ENCODE measurements around the gene CALCOCO1. TPM values are rescaled to one million over a fixed set of nuclear protein-coding genes. Genes with fewer than 3 reads are reported as not detected.

Gene CALCOCO1
- total RNA-seq, 4 donors from 2014 or later, result 118 to 186 (median 168) TPM

DNA sequence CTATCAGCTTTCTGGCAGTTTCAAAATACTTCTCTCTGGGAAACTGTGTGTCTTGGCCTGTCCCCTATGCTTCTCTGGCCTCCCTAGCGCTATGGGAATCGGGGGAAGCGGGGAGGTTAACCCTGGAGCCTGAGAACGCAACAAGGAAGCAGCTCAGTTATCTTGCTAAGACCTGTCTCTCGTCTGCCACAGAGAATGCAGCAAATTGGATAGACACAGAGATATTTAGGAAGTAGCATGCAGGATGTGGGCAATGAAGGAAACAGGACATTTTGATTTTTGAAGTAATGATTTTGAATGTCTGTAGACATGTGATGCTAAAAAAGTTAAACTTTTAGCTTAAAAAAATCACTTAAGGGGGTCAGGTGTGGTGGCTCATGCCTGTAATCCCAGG, 6.6 kb upstream of the CALCOCO1 start:
- Histone ChIP-seq H3K9me3 (no peaks in the 10 kb centered on the region), H3K4me1 (peaks cover 0 to 7% (median 6%) of the 10 kb centered on the region in 4 donors), H3K36me3 (no peaks in the 10 kb centered on the region), H3K27ac (no peak overlapping the region), H3K27me3 (peaks cover 46% of the 10 kb centered on the region), H3K4me3 (no peak overlapping the region)
- intact Hi-C loops (cut with DNase I; ENCODE audit: low total_unique reads), result no loop called here
- TF ChIP-seq CTCF (IDR thresholded peaks at IDR 0.05) (no peak), POLR2A (IDR thresholded peaks at IDR 0.05) (no peak), EP300 (IDR thresholded peaks at IDR 0.05; ENCODE audit: low read depth) (no peak), POLR2AphosphoS5 (IDR thresholded peaks at IDR 0.05) (no peak)
- in situ Hi-C loops (cut with MboI; ENCODE audit: low pct_ligation_motif_present in 1 of 4, low pct_unique_long_range_greater_than_20kb in 1 of 4, low sequenced_read_pairs in 3 of 4), result no loop called here
- WGBS, 2 donors (ENCODE audit: low coverage in 1 of 2), result 59 to 79% methylated on average over 5 of the region's 5 CpGs
- DNase-seq, result no peak

- Histone ChIP-seq H3K4me3 (no peak overlapping the region), H3K36me3 (no peaks in the 10 kb centered on the region), H3K27ac (no peak overlapping the region), H3K9me3 (no peaks in the 10 kb centered on the region), H3K27me3 (peaks cover 40% of the 10 kb centered on the region), H3K4me1 (peaks cover 0 to 1% (median under 1%) of the 10 kb centered on the region in 4 donors)
- WGBS, 2 donors (ENCODE audit: low coverage in 1 of 2), result 92 to 100% methylated on average over 1 to 2 of the region's 2 CpGs
- DNase-seq, result no peak
- TF ChIP-seq POLR2AphosphoS5 (IDR thresholded peaks at IDR 0.05), result no peak
- TF ChIP-seq EP300 (IDR thresholded peaks at IDR 0.05; ENCODE audit: low read depth), result no peak
- no peak for TF ChIP-seq POLR2A (IDR thresholded peaks at IDR 0.05)
- TF ChIP-seq CTCF (IDR thresholded peaks at IDR 0.05), result no peak
- intact Hi-C loops (cut with DNase I; ENCODE audit: low total_unique reads) (no loop called here), in situ Hi-C loops (cut with MboI; ENCODE audit: low pct_ligation_motif_present in 1 of 4, low pct_unique_long_range_greater_than_20kb in 1 of 4, low sequenced_read_pairs in 3 of 4) (no loop called here)
Measured at GRCh38 chr12:53733051-53733806, 6.0 kb upstream of the CALCOCO1 start.

GRCh38 chr12:53729644-53730043, 2.4 kb upstream of the CALCOCO1 start:
- Histone ChIP-seq H3K27ac (no peak overlapping the region), H3K4me1 (peaks cover 10 to 20% (median 17%) of the 10 kb centered on the region in 4 donors), H3K36me3 (peaks cover 0 to 3% (median 0%) of the 10 kb centered on the region in 4 donors), H3K27me3 (peaks cover 11% of the 10 kb centered on the region), H3K9me3 (no peaks in the 10 kb centered on the region), H3K4me3 (no peak overlapping the region)
- no peak for DNase-seq
- intact Hi-C loops (cut with DNase I; ENCODE audit: low total_unique reads) (no loop called here), in situ Hi-C loops (cut with MboI; ENCODE audit: low pct_ligation_motif_present in 1 of 4, low pct_unique_long_range_greater_than_20kb in 1 of 4, low sequenced_read_pairs in 3 of 4) (no loop called here)
- TF ChIP-seq POLR2AphosphoS5 (IDR thresholded peaks at IDR 0.05), result no peak
- TF ChIP-seq CTCF (IDR thresholded peaks at IDR 0.05), result no peak
- TF ChIP-seq POLR2A (IDR thresholded peaks at IDR 0.05), result no peak
- TF ChIP-seq EP300 (IDR thresholded peaks at IDR 0.05; ENCODE audit: low read depth), result no peak

- Histone ChIP-seq H3K36me3 (peaks cover 0 to 17% (median 0%) of the 10 kb centered on the region in 4 donors), H3K9me3 (no peaks in the 10 kb centered on the region), H3K4me3 (peak overlapping the region in 2 of 4 donors; percentile 54 to 88), H3K4me1 (peaks cover 10 to 20% (median 17%) of the 10 kb centered on the region in 4 donors), H3K27ac (peak overlapping the region; percentile 68 to 84 (median 80)), H3K27me3 (no peaks in the 10 kb centered on the region)
- TF ChIP-seq CTCF (IDR thresholded peaks at IDR 0.05), result no peak
- TF ChIP-seq POLR2AphosphoS5 (IDR thresholded peaks at IDR 0.05), result no peak
- no peak for TF ChIP-seq POLR2A (IDR thresholded peaks at IDR 0.05)
- TF ChIP-seq EP300 (IDR thresholded peaks at IDR 0.05; ENCODE audit: low read depth), result no peak
- DNase-seq, result no peak
- 72 to 79% methylated on average over 7 of the region's 7 CpGs for WGBS, 2 donors (ENCODE audit: low coverage in 1 of 2)
- intact Hi-C loops (cut with DNase I; ENCODE audit: low total_unique reads) (no loop called here), in situ Hi-C loops (cut with MboI; ENCODE audit: low pct_ligation_motif_present in 1 of 4, low pct_unique_long_range_greater_than_20kb in 1 of 4, low sequenced_read_pairs in 3 of 4) (no loop called here)
Measured at GRCh38 chr12:53728206-53728605, 954 bp upstream of the CALCOCO1 start.

Measured in transverse colon (tissue), 4 donors.